ENCODE measurements around the gene CYP8B1.

GRCh38 chr3:42901073-42901415 is 25.4 kb upstream of the CYP8B1 start:
- TF ChIP-seq ZNF777 (tag by site-specific recombination; IDR thresholded peaks at IDR 0.05; ENCODE audit: borderline replicate concordance) (no peak), ZNF571 (tag by site-specific recombination; IDR thresholded peaks at IDR 0.05) (no peak), ATF2 (tag by site-specific recombination; IDR thresholded peaks at IDR 0.05; ENCODE audit: low read depth) (no peak), CTCF (tag by site-specific recombination; IDR thresholded peaks at IDR 0.05) (no peak)
